Liver (tissue), 9 donors: ENCODE measurements around the gene MTMR10. TPM values are rescaled to one million over a fixed set of nuclear protein-coding genes. Genes with fewer than 3 reads are reported as not detected.

Source experiments
- DNase-seq: peaks from one replicate; pipeline ENCODE4 v3.0.0-alpha.2; 2017; ENCODE audit warnings: low spot score
- H3K27ac ChIP-seq, 2 donors: one replicate each; pipeline ENCODE4 v1.7.0; 2013; ENCODE audit warnings: inconsistent platforms in 2 of 2, low read length in 2 of 2, control low read depth in 1 of 2, low read depth in 1 of 2, mild to moderate bottlenecking in 1 of 2
- H3K27me3 ChIP-seq, 4 donors: one replicate each; pipeline versions ENCODE4 v1.6.1 to v1.7.0; 2013; ENCODE audit warnings: low read length in 3 of 4, inconsistent platforms in 1 of 4, mild to moderate bottlenecking in 1 of 4, moderate library complexity in 1 of 4; ENCODE audit not compliant: control insufficient read depth in 4 of 4, insufficient read depth in 4 of 4
- H3K36me3 ChIP-seq, 4 donors: one replicate each; pipeline versions ENCODE4 v1.6.1 to v1.7.0; 2013; ENCODE audit warnings: low read length in 3 of 4, mild to moderate bottlenecking in 3 of 4, low read depth in 1 of 4, moderate library complexity in 1 of 4; ENCODE audit not compliant: control insufficient read depth in 4 of 4, insufficient read depth in 3 of 4
- H3K4me1 ChIP-seq, 4 donors: one replicate each; pipeline versions ENCODE4 v1.6.1 to v1.7.0; 2013; ENCODE audit warnings: low read length in 3 of 4, mild to moderate bottlenecking in 3 of 4, moderate library complexity in 1 of 4; ENCODE audit not compliant: control insufficient read depth in 4 of 4, insufficient read depth in 4 of 4
- H3K4me3 ChIP-seq, 3 donors: one replicate each; pipeline versions ENCODE4 v1.6.1 to v1.7.0; 2013; ENCODE audit warnings: low read length in 3 of 3, control low read depth in 1 of 3, low read depth in 1 of 3, mild to moderate bottlenecking in 1 of 3
- H3K9ac ChIP-seq, 2 donors: one replicate each; pipeline ENCODE4 v1.7.0; 2013; ENCODE audit warnings: low read length in 2 of 2, mild to moderate bottlenecking in 2 of 2, moderate library complexity in 2 of 2, control low read depth in 1 of 2, low read depth in 1 of 2
- H3K9me3 ChIP-seq, 4 donors: one replicate each; pipeline versions ENCODE4 v1.6.1 to v1.7.0; 2013; ENCODE audit warnings: low read length in 3 of 4; ENCODE audit not compliant: control insufficient read depth in 4 of 4
- ATF3 ChIP-seq: IDR thresholded peaks from 2 replicates; pipeline ENCODE4 v1.6.1; 2016; ENCODE audit warnings: antibody characterized with exemption
- CTCF ChIP-seq: fragments of 150-350 bp; IDR thresholded peaks from 2 replicates; pipeline ENCODE4 v1.5.1; 2017; ENCODE audit warnings: improper control_type of control experiment, low read depth, low read length; ENCODE audit not compliant: missing input control
- EGR1 ChIP-seq, 2 donors: IDR thresholded peaks; 2 replicates each; pipeline ENCODE4 v1.6.1; 2016 to 2018; ENCODE audit warnings: antibody characterized with exemption in 2 of 2, low read depth in 2 of 2
- FOXA2 ChIP-seq: IDR thresholded peaks from 2 replicates; pipeline ENCODE4 v1.6.1; 2016; ENCODE audit warnings: antibody characterized with exemption
- GABPA ChIP-seq, 2 donors: IDR thresholded peaks in 1 of 2; conservative IDR thresholded peaks in 1 of 2; 2 replicates each; pipeline ENCODE4 v1.6.1; 2016; ENCODE audit warnings: antibody characterized with exemption in 2 of 2, mild to moderate bottlenecking in 1 of 2, moderate library complexity in 1 of 2
- HNF4A ChIP-seq, 2 donors: conservative IDR thresholded peaks; 2 replicates each; pipeline ENCODE4 v1.6.1; 2016; ENCODE audit warnings: antibody characterized with exemption in 2 of 2, mild to moderate bottlenecking in 2 of 2
- MAX ChIP-seq: IDR thresholded peaks from 2 replicates; pipeline ENCODE4 v1.6.1; 2016; ENCODE audit warnings: antibody characterized with exemption
- RAD21 ChIP-seq, 2 donors: IDR thresholded peaks; 2 replicates each; pipeline ENCODE4 v1.6.1; 2016; ENCODE audit warnings: antibody characterized with exemption in 2 of 2, mild to moderate bottlenecking in 2 of 2
- RXRA ChIP-seq, 2 donors: IDR thresholded peaks; 2 replicates each; pipeline ENCODE4 v1.6.1; 2017 to 2018; ENCODE audit warnings: antibody characterized with exemption in 2 of 2, mild to moderate bottlenecking in 1 of 2
- SP1 ChIP-seq: IDR thresholded peaks from 2 replicates; pipeline ENCODE4 v1.6.1; 2018; ENCODE audit warnings: antibody characterized with exemption, mild to moderate bottlenecking
- TAF1 ChIP-seq: conservative IDR thresholded peaks from 2 replicates; pipeline ENCODE4 v1.6.1; 2016; ENCODE audit warnings: antibody characterized with exemption, mild to moderate bottlenecking
- YY1 ChIP-seq: IDR thresholded peaks from 2 replicates; pipeline ENCODE4 v1.6.1; 2016; ENCODE audit warnings: antibody characterized with exemption, mild to moderate bottlenecking
- ZBTB33 ChIP-seq: IDR thresholded peaks from 2 replicates; pipeline ENCODE4 v1.6.1; 2016; ENCODE audit warnings: antibody characterized with exemption
- WGBS: extraction: QIAGEN DNeasy Blood & Tissue Kit; methylation state at CpG from one replicate; pipeline ENCODE4 v1.1.7; 2013; 5-methylcytosine and 5-hydroxymethylcytosine counted together
- polyA plus RNA-seq, 2 donors: library from polyadenylated mRNA; stranded (reverse) in 1 of 2; unstranded in 1 of 2; fragments of 200-250 nt in 1 of 2; fragments of >200 nt in 1 of 2; fragmentation: Nextera tagmentation in 1 of 2; extraction: Ambion mirVana in 1 of 2; gene quantifications; one replicate each; pipeline versions ENCODE4 v1.2.1 to v1.2.3, GENCODE V29; 2013 to 2015
- total RNA-seq, 2 donors: library from RNA; depleted of rRNA; stranded (reverse); fragments of >200 nt; gene quantifications; one replicate each; pipeline ENCODE4 v1.2.3, GENCODE V29; 2014
- donor health status: healthy.
- donor health status: healthy.
- donor health status: healthy.
- donor health status: healthy.
- donor health status: healthy.

The MTMR10 gene
- total and polyA plus RNA-seq, 4 donors = 8.7 to 31.3 (median 13.6) TPM

GRCh38 chr15:30953183-30953582 is 38.2 kb downstream of the MTMR10 start:
- no peak overlapping the region for H3K27ac ChIP-seq
- peaks cover 16 to 85% (median 77%) of the 10 kb centered on the region in 4 donors for H3K36me3 ChIP-seq
- H3K9me3 ChIP-seq = no peaks in the 10 kb centered on the region
- H3K4me1 ChIP-seq = no peaks in the 10 kb centered on the region
- no peaks in the 10 kb centered on the region for H3K27me3 ChIP-seq
- H3K4me3 ChIP-seq = no peak overlapping the region
- WGBS = 95% methylated on average over 7 of the region's 7 CpGs
- no peak overlapping the region for H3K9ac ChIP-seq
- TF ChIP-seq SP1 (no peak), MAX (no peak), RXRA (IDR thresholded peaks at IDR 0.05) (no peak), GABPA (IDR thresholded peaks at IDR 0.05 in 1 of 2, conservative IDR thresholded peaks at IDR 0.05 in 1 of 2) (no peak), ZBTB33 (no peak), CTCF (no peak), TAF1 (no peak), EGR1 (IDR thresholded peaks at IDR 0.05; ENCODE audit: low read depth in 2 of 2) (no peak), ATF3 (no peak)
- no peak for DNase-seq

- H3K4me3 ChIP-seq = no peak overlapping the region
- DNase-seq = no peak
- no peak overlapping the region for H3K27ac ChIP-seq
- H3K9me3 ChIP-seq = no peaks in the 10 kb centered on the region
- no peaks in the 10 kb centered on the region for H3K27me3 ChIP-seq
- peaks cover 10 to 80% (median 75%) of the 10 kb centered on the region in 4 donors for H3K36me3 ChIP-seq
- 95% methylated on average over 8 of the region's 8 CpGs for WGBS
- TF ChIP-seq RXRA (IDR thresholded peaks at IDR 0.05) (no peak), HNF4A (conservative IDR thresholded peaks at IDR 0.05) (no peak), FOXA2 (no peak), RAD21 (IDR thresholded peaks at IDR 0.05) (no peak), YY1 (no peak), TAF1 (no peak), SP1 (no peak), EGR1 (IDR thresholded peaks at IDR 0.05; ENCODE audit: low read depth in 2 of 2) (no peak)
- H3K9ac ChIP-seq = no peak overlapping the region
- peaks cover 2 to 3% (median 3%) of the 10 kb centered on the region in 4 donors for H3K4me1 ChIP-seq
These were observed 47.6 kb downstream of the MTMR10 start for GRCh38 chr15:30943654-30944335.

GRCh38 chr15:30941520-30941919 is 49.9 kb downstream of the MTMR10 start:
- no peak for TF ChIP-seq FOXA2
- peaks cover 2 to 3% (median 3%) of the 10 kb centered on the region in 4 donors for H3K4me1 ChIP-seq
- 95% methylated on average over 15 of the region's 15 CpGs for WGBS
- DNase-seq = no peak
- H3K36me3 ChIP-seq = peaks cover 17 to 77% (median 63%) of the 10 kb centered on the region in 4 donors
- H3K4me3 ChIP-seq = no peak overlapping the region
- no peak overlapping the region for H3K27ac ChIP-seq
- no peaks in the 10 kb centered on the region for H3K9me3 ChIP-seq
- no peaks in the 10 kb centered on the region for H3K27me3 ChIP-seq
- no peak overlapping the region for H3K9ac ChIP-seq
